Islet precursor cell (in vitro differentiated cells): Measurements from ENCODE around the gene KLHL29.

Source experiments
- DNase-seq: peaks from one replicate; pipeline ENCODE4 v3.0.0-alpha.2; 2018

The KLHL29 gene

DNA sequence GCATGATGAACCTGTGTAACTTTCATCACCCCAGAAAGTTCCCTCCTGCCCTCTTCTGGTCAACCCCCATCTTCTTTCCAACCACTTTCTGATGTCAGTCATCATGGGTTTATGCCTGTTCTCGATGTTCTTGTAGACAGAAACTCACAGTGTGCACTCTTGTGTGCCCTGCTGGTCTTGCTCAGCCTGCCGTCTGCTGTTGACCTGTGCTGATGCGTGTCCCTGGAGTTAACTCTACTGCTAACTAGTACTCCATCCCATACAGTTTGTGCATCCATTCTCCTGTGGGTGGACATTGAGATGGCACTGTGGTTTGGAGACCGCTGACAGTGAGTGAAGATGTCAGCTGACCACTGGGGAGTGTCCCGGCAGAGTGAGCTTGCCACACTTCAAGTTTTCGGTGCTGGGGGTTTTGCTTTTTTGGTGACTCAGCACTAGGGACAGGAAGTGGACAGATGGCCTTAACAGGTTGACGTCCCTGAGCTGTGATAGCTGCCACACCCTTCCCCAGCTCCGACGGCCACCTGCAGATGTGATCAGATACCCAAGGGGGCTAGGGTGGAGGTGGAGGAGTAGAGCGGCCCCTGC is 14.8 kb downstream of the KLHL29 start:
- DNase-seq: peak; percentile 35

DNA sequence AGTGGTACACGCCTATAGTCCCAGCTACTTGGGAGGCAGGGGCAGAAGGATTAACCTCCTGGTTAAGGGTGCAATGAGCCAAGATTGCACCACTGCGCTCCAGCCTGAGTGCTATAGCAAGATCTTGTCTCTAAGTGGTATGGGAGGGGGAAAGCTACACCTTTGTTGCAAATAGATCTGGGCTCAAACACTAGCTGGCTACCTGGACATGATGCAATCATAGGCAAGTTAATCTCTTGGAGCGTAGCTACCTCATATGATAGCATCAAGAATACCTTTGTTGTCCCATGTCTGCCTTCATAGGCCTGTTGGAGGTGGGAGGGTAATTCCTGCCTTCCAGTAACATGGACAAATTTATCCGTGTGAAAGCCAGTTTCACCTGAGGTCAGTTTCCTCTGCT is 15.7 kb downstream of the KLHL29 start:
- DNase-seq: peak; percentile 37

DNA sequence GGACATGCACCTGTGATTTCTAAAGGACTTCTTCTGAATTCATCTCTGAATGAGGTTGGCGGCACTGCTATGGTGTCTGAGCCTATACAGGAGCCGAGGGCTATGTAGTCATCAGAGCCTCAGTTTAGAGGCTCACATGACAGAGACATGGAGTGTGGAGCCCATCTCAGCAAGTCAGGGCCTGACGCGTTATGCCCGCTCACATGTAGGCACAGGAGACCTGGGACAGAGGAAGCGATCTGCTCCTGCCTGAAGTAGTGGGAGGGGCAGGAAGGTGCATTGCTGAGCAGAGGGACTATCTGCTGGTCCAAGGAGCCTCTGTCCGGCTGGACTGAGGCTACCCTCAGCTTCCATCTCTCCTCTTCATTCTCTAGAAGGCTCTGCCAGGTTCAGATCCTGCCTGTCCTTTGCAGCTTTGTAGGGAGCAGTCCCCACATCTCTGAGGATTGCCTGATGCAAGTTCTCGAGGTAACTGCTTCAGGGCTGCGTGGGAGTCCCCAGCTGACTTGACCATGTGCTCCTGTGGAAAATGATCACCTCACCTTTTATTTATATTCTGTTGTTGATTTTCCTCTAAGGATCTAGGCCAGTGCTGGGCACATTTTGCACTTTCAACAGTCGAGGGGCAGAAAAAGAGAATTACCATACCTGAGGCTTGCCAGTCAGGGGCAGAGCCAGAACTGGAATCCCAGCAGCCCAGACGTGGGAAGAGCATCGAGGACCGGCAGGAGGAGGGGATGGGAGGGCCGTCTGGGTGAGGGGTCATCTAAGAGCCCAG is 16.6 kb downstream of the KLHL29 start:
- peak; percentile 50 for DNase-seq

DNA sequence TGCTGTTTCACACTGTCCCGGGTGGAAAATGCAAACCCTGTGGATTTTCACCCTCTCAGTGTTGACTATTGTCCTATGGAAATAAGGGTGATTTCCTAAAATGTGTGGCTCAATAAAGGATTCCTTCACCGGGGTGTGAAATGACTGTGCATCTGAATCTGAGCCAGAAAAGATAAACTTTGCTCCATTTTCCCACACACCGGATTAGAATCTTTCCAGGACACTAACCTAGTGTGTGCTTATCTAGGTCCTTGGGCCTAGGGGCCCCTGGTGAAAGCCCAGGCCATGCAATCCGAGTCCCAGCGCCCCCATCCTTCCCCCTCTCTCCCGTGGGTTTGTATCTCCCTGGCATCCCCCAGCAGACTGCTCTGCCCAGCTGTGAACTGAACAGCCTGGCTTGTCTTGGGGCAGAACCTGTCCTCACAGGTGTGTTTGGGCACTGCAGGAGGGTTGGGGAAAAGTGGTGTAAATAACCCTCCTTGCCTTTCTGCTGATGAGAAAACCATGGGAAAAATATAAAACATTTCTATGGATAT is 17.3 kb downstream of the KLHL29 start:
- peak; percentile 44 for DNase-seq

DNA sequence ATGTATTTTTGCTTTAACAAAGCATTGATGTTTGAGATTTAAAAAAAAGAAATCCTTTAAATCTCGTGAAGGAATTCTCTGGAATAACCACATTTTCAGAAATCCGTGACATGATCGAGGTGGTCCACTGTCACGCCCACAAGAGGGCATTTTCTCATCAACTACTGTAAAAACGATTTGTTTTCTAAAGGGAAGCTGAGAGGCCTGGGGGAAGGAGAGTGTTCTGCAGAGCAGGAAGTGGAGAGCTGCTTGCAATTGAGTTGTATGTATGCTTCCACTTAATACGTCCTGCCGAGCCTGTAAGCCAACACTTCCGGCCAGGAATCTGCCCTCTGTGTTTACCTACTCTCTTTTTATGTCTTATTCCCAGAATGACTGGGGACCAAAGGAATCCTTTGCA is 19.4 kb downstream of the KLHL29 start:
- peak; percentile 79 for DNase-seq

DNA sequence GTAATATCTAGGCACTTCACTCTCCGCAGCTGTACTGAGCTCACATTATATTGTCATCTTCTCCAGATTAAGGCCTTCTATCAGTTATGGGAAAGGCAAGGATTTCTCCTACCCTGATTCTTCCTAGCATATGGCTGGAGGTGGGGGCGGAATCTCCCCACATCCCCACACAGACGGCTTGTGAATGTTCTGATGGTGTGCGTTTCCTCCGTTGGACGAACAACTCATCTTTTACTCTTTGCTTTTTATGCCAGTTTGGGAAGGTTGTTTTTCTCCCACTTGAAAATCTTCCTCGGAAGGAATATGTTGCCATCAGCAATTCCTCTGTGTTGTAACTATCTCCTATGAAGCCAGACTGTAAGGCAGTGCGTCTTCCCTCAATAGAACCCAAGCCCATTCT is 24.3 kb downstream of the KLHL29 start:
- peak; percentile 2 for DNase-seq

DNA sequence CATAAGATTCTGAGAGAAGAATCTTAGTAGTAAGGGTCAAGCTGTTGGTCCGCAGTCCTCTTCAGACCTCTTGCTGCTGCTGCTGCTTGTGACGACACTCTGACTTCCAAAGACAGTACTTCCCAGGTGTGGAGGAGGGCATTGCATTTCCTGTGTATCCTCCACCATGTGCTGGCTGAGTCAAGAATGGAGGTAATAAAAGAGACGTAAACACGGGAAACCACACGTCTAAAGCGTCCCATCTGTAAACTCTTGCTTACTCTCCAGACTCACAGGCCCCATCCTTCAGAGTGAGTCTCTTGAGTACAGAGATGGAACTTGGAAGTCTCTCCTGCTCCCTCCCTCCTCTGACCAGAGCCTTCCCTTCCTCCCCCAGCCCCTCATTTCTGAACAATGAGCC is 25.6 kb downstream of the KLHL29 start:
- peak; percentile 38 for DNase-seq

DNA sequence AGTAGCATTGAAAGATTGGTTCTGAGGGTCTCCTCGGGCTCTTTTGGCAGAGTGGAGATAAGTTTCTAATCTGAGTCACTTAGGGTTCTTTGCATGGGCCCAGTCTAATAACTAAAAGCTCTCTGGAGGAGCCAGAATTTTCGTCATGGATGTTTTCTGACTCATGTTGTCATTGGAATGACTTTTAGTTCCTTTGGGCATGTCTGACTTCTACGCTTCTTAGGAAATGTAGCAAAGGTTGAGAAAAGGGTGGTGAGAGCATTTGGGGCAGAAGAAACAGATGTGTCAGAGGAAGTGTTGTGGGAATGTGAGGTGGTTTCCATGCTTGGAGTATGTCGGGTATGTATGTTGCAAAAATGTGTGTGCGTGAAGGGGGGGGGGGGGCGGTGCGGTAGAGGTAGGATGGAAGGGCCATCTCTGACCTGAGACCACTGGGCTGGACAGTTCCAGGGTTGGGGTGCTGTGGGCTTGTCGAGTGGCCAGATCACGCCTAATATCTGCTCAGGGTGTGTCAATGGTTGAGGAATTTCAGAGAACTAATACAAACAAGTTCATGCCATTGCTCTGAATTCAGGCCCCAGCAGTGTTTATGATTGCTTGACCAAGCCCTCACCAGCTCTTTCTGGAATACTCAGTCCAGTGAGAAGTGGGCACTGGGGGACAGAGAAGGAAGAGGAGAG is 26.9 kb downstream of the KLHL29 start:
- DNase-seq: peak; percentile 43

DNA sequence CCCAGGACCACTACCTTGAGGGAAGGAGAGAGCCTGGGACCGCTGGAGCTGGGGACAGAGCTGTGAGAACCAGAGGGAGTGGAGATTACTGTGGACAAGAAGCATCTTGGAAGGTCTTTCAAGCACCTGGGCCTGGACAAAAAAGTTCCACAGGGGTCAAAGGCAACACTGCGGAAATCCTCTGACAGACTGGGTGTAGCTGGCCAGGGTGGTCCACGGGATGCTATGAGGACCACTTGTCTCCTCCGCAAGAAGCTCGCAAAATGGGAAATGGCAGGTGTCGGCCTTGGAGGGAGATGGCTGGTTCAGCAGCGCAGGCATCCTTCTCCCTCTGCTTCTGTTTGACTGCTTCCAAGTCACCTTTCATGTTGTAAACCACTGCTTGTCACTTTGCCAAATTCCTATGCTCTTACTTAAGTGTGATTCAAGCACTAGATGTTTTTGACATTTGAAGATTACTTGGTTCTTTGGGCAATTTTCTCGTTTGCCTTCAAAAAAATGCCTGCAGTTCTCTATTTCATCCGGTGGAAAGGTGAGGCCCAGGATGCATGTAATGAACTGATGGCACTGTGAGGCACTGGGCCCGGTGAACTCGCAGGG is 27.7 kb downstream of the KLHL29 start:
- DNase-seq: peak; percentile 38

DNA sequence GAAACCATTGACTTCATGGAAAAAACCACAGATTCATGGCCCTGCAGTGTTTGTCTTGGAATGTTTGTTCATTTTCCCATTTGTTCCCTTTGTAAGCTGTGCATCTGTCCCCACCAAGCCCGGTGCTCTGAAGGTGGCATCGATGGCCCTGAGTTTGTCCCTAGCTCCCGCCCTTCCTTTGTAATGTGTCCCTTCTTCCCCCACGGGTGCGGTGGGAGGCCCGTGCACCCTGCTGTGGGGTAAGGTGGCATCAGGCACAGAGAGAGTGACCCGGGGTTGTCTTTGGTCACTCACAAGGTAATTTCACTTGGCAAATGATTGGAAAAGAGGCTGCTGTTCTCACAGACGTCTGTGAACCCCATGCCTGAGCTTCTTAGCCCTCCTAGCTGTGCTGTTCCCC is 28.7 kb downstream of the KLHL29 start:
- peak; percentile 35 for DNase-seq

DNA sequence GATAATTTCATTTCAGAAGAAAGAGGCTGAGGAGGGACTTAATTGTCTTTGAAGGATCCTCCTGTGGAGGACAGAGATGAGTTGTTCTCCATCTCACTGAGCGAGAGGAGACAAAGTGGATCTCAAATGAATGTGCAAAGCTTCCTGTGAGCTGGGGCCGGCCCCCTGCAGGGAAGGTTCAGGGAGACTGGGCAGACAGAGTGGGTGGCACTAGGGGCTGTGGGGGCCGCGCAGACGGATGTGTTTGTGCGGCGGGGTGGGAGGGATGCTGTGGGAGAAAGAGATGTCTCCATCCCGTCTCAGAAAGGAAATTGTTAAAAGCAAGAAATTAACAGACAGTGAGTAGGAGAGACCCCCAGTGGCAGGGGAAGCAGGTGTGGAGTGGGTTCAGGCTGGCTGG is 29.1 kb downstream of the KLHL29 start:
- peak; percentile 42 for DNase-seq

DNA sequence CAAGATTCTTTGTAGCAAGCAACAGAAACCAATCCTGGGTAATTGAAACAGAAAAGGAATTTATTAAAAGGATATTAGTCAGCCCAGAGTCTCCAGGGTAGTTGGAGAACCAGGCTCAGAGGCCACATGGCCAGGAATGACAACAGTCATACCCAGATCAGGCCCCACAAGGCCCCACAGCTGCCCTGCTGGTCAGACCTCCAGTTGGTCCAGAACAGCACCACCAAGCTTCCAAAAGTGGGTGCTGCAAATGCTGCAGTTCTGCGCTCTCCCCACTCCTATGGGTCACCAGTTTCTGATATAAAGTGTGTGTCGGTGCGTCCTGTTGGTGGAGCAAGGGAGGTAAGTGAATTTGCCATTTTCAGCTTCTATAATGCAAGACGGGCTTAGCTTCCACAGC is 29.9 kb downstream of the KLHL29 start:
- DNase-seq: peak; percentile 75

DNA sequence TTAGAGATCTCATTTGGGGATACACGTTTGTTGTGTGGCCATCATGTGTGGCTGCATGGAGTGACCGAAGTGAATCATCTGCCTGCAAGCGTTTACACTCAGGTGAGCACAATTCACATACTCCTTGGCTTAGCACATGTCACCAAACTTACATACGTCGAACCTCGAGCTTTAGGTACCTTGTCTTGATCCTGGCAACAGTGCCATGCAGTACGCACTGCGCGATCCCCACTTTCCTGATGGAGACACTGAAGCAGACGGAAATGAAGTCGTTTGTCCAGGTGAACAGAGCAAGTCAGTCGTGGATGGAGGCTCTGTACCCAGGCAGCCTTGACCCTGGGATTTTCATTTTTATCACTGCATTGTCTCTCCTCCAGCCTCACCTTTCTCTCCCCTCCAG is 32.3 kb downstream of the KLHL29 start:
- DNase-seq: no peak

DNA sequence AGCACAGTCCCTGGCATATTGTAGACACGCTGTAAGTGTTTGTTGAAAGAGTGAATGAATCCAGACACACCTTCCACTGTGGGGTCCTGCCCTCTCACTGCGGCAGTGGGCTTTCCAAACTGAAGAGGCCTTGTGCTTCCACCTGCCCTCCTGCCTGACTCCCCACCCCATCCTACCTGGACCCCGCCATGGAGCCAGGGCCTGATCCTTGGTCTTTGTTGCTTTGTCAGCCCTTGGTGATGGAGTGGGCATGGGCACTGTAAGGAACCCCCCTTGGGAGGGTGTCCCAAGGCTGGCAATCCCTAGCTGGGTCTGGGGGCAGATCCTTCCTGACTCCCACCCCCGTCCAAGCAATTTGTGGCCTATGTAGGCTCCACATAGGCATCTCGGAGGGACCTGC is 33.1 kb downstream of the KLHL29 start:
- DNase-seq: peak; percentile 22

DNA sequence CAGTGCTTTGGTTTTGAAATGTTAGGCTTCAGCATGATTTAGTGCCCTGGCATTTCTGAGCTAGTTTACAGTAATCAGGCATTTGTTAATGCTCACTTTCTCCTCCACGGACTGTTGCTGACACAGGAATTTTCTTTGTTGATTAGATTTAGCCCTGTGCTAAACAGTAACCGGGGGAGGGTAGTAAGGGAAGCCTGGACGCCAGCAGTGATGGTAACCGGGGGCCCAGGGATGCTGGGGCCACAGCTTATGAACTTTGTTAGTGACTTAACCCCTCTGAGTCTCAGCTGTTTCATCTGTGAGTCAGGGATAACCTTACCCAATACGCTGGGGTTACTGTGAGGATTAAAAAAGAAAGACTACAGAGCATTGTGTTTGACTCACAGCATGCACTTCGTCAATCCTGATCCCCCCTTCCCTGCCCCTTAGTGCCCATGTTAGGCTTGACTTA is 33.5 kb downstream of the KLHL29 start:
- peak; percentile 46 for DNase-seq

DNA sequence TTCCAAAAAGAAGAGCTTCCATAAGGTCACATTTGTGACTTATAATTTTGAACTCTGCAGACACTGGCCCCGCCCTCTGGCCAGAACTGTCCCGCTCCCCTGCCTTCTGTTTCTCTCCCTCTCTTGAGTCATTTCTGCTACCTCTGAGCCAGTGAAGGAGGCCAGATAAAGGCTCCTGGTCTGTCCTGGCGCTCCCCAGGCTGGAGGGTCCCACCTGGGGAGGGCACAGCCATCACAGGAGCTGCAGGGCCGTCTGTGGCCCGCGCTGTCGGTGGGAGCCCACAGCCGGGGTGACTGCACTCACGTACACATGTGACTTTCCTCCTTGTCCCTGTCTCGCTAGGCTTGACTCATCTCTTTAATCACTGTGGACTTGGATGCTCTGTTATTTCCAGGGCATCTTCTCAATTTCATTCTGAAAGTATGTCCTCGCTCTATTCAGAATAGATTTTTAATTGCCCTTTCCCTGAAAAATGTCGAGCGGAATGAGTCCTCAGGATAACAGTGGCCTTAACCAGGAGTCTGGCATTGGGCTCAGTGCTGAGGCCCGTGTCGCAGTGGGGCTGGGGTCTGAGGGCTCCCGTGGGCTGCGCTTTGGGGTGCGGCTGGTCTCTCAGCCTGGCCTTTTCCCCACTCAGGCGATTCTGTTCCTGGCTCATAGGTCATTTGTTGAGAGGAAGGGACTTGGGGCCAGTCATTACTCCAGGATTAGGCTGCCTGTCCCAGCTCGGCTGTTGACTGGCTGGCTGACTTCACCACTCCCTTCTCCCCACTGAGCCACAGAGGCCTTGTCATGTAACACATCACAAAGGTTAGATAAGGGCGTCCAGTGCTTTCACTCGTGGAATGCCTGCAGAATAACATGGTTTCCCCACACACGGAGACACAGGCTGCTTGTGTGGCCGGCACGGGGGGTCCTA is 34.5 kb downstream of the KLHL29 start:
- DNase-seq: peak; percentile 57

DNA sequence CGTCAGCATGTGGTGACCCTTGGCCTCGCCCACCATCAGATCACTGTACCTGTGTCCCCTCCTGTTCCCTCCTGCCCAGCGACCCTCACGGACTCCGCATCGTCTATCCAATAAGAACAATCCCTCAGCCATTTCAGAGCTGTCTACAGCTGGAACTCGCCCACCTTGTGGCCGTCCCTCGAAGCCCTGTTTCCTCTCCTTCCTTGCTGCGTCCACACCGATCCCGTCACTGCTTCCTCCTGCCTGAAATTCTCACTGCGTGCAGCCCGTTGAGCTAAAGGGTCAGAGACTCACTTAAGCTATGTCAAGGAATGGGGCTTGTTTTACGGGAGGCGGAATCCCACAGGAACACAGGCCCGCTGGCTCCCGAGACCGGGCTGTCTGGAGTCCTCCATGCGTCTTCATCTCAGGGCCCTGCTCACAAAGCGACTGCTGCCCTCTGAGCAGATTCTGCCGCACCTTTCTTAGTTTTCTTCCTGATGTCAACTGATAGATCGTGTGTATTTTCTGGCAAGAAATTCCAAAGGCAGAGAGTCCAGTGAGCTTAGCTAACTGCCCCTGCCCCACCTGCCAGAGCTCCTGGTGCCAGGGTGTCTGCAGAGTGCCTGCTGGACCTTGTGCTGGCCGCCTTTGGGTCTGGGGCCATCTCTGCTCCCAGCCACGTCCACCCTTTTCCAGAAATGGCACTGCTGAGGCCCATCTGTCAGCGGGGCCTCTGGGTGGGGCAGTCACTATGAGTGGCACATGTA is 35.3 kb downstream of the KLHL29 start:
- peak; percentile 52 for DNase-seq

DNA sequence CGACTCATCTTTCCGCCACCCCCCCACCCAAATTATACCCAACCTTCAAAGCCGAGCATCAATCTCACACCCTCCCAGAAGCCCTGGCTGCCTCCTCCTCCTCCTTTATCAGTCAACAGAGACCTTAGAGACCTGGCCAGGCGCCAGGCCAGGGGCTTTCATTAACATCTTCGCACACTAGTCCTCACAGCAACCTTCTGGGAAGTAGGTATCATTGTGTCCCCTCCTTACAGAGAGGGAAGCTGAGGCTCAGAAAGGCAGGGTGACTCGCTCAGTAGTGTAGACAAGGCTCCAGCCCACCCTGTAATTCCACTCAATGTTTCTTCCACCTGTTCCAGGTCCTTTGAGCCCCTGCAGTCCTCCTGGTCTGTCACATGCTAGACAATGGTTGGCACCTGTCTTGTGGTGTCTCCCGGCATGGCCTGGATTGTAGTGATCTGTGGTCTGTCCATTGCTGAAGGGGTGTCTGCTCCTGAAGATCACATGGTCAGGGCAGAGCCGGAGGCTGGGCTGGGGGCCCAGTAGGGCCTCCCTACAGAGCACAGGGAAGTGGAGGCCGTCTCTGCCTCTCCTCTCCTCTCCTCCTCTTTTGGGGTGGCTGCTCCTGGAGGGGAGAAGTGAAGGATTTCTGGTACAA is 36.0 kb downstream of the KLHL29 start:
- DNase-seq: peak; percentile 49

DNA sequence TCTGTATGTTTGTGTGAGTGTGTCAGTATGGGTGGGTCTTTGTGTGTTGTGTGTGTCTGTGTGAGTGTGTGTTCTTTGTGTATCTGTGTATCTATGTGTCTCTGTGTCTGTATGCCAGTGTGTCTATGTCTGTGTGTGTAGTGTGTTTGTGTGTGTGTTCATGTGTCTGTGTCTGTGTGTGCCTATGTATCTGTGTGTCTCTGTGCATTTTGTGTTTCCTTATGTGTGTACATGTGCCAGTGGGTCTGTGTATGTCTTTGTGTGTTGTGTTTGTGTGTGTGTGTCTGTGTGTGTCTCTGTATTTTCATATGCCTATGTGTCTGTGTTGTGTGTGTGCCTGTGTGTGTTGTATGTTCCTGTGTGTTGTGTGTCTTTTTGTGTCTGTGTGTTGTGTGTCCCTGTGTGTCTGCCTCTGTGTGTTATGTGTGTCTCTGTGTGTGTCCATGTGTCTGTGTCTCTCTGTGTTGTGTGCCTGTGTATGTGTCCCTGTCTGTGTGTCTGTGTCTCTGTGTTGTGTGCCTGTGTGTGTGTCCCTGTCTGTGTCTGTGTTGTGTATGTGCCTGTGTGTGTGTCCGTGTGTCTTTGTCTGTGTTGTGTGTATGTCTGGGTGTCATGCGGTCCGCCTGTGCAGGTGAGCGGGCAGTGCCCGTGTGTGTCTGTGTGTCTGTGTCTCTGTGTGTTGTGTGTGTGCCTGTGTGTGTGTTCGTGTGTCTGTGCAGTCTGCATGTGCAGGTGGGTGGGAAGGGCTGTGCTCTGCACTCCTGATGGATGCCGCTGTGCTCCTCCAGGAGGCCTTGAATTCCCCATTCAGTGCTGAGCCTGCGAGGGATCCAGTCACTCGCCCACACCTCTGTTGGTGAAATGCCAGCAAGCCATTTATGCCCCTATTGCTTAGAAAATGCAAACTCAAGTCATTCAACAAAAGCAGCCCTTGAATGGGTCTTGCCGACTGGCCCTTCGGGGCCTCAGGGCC is 37.4 kb downstream of the KLHL29 start:
- peak; percentile 54 for DNase-seq
